Activated CD4-positive, alpha-beta T cell treated with anti-CD3 and anti-CD28 coated beads, Interleukin-2, Interleukin-6, amounts not matched to agents 100 ng/mL and 50 ng/mL, durations not matched to agents 16 hours and 8 hours (primary cell): ENCODE results near the gene ZNF385C.

ENCODE experiments used
- DNase-seq: peaks from one replicate; pipeline ENCODE4 v3.0.0-alpha.2; 2020

The ZNF385C gene

DNA sequence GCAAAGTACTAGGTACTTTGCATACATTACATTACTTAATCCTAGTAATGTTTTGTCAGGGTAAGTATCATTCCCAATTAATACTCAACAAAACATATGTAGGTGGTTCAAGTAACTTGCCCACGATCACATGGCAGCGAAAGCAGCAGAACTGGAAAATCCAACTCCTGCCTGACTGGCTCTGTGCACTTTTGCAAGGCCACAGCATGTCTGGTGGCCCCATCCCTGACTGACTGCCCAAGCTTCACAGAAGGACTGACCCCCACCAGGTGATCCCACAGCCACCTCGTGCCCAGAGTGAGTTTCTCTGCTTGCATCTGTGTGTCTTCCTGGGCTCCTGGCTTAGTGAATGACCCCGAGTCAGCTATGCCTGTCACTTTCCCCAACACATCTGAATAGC, 120.3 kb downstream of the ZNF385C start:
- DNase-seq: no peak

- DNase-seq: no peak
Observed at GRCh38 chr17:41976142-41976768, 122.0 kb downstream of the ZNF385C start.
